Jurkat, Clone E6-1 (cell line): ENCODE data around the gene HSPB9.

ENCODE experiments used
- DNase-seq: peaks from one replicate; pipeline ENCODE4 v3.0.0-alpha.2; 2011; ENCODE audit warnings: low read depth, low spot score
- H3K4me3 ChIP-seq: 2 replicates; pipeline ENCODE4 v1.5.1; 2011; ENCODE audit warnings: mild to moderate bottlenecking, low read length, control low read depth, moderate library complexity

HSPB9 gene

DNA sequence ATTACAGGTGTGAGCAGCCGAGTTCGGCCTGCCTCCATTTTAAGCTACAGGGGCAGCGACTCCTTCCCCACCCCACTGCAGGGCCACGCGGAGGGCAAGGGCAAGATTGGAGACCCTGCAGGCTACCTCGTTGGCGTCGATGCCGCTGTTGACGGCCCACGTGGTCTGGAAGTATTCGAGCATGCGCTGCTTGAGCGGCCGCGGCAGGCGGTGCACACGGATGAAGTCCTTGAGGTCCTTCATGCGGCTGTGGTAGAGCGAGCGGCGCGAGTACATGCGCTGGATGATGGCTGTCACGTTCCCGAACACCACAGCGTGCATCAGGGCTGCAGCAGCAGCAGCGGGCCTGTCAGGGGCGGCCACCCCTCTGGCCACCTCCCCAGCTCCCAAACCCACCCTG lies 46.7 kb downstream of the HSPB9 start:
- H3K4me3 ChIP-seq, result no peak overlapping the region
- DNase-seq, result no peak

DNA sequence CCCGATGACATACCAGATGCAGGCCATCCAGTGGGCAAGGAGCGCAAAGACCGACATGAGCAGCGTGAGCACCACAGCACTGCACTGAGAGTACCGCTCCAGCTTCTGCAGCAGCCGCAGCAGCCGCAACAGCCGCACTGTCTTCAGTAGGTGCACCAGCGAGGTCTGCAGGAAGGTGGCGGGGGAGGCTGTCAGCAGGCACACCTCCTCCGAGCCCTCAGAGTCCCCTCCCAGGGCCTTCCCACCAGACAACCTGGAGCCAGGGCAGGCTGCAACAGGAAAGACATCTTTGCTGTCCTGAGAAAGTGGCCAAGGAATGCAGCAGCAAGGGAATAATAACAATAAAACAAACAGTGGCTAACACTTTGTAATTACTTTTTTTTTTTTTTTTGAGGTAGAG lies 49.2 kb downstream of the HSPB9 start:
- peak; percentile 62 for DNase-seq
- H3K4me3 ChIP-seq, result no peak overlapping the region
